GM12875 (cell line): ENCODE measurements around the gene MLST8.

Experiments
- H3K4me3 ChIP-seq: one replicate; pipeline ENCODE4 v1.5.1; 2011; ENCODE audit warnings: low read depth, low read length, control low read depth
- CTCF ChIP-seq: IDR thresholded peaks from 2 replicates; pipeline ENCODE4 v1.5.1; 2011; ENCODE audit warnings: low read depth, mild to moderate bottlenecking, control low read depth, inconsistent platforms, low read length, moderate library complexity, borderline replicate concordance; ENCODE audit not compliant: insufficient read depth

MLST8 gene

GRCh38 chr16:2167068-2167638 is 38.1 kb upstream of the MLST8 start:
- TF ChIP-seq CTCF, result no peak
- H3K4me3 ChIP-seq, result no peak overlapping the region

DNA sequence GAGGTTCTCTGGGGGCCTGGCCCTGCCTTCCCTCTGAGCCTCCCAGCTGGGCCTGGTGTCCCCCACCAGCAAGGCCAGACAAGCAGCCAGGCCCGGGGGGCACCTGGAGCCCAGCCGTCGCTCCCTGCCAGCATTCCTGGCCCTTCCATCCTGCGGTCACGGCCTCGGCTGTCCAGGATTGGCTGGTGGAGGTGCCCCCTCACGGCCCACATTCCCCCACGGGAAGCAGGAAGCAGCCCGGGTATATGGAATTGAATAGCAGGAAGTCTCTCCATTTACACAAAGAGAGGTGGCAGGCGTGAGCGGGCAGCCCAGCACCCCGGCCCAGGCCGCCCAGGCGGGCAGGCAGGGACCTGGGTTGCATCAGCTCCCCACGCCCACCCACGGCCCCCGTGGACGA is 35.2 kb upstream of the MLST8 start:
- H3K4me3 ChIP-seq, result no peak overlapping the region
- no peak for TF ChIP-seq CTCF

GRCh38 chr16:2170587-2171435 is 34.4 kb upstream of the MLST8 start:
- TF ChIP-seq CTCF, result no peak
- H3K4me3 ChIP-seq, result no peak overlapping the region

- no peak for TF ChIP-seq CTCF
- H3K4me3 ChIP-seq, result no peak overlapping the region
Observed at GRCh38 chr16:2171601-2172178, 33.6 kb upstream of the MLST8 start.

DNA sequence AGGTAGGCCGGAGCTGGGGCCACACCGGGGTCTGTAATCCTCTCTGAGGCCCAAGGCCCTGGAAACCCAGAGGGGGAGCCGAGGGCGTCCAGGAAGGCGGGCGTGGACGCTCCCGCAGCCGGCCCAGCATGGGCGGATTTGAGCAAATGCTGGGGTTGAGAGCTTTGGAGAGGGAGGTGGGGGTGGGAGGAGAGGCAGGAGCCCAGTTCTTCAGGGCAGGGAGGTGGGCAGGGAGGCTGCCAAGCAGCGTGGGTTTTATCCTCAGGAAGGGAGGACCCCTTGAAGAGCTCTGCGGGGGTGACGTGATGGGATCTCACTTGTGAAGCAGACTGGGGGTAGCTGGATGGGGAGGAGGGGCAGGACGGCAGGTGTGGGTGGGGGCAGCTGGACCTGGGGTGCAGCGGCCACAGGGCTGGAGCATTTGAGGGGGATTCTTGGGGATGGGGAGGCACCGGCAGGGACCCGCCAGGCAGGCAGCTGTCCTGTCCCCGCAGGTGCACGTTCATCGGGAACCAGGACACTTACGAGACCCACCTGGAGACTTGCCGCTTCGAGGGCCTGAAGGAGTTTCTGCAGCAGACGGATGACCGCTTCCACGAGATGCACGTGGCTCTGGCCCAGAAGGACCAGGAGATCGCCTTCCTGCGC is 32.4 kb upstream of the MLST8 start:
- no peak for TF ChIP-seq CTCF
- no peak overlapping the region for H3K4me3 ChIP-seq

DNA sequence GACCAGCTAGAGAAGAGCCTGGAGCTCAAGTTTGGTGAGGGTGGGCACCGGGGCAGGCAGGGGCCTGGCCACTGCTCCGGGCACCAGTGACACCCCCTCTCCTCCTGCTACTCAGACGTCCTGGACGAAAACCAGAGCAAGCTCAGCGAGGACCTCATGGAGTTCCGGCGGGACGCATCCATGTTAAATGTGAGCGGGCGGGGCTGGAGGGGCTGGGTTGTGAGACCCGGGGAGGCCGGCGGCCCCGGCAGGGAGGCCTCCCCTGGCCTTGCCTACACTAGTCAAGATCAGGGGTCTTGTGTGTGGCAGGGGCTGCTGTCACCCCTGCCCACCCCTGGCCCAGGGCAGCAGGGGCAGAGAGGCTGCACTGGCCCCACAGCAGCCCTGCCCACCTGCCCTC is 31.9 kb upstream of the MLST8 start:
- TF ChIP-seq CTCF, result no peak
- no peak overlapping the region for H3K4me3 ChIP-seq
